ENCODE measurements around the gene RDH5.
A peak's percentile ranks its signal among the peaks of the same experiment; 100 is the strongest.

The RDH5 gene, protein sequence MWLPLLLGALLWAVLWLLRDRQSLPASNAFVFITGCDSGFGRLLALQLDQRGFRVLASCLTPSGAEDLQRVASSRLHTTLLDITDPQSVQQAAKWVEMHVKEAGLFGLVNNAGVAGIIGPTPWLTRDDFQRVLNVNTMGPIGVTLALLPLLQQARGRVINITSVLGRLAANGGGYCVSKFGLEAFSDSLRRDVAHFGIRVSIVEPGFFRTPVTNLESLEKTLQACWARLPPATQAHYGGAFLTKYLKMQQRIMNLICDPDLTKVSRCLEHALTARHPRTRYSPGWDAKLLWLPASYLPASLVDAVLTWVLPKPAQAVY

DNA sequence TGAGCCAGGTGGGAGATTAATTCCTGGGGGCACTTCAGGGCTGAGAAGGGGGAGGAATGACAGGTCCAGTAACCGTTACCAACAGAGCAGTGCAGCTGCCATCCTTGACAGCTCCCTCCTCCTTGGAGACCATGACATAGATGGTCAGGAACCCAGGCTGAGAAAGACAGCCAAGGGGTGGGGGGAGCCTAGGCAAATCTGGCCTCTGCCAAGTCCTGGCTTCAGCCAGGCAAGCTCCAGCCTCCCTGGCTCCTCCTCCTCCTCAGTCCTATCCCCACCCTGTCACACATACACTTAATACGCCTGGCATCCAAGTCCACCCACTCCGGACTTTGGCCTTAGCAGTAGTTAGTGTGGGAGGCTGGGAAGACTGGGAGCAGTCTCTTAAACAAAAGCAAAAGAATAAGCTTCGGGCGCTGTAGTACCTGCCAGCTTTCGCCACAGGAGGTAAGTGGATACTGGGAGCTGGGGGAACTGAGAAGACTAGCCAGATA is at the start of gene RDH5:
RDH5 (plus strand) TSS at position 323 of the 494 bp plus-strand sequence. CDS start 792 bp downstream, outside the sequence.
- no peak for DNase-seq (ENCODE audit: low spot score)

DNA sequence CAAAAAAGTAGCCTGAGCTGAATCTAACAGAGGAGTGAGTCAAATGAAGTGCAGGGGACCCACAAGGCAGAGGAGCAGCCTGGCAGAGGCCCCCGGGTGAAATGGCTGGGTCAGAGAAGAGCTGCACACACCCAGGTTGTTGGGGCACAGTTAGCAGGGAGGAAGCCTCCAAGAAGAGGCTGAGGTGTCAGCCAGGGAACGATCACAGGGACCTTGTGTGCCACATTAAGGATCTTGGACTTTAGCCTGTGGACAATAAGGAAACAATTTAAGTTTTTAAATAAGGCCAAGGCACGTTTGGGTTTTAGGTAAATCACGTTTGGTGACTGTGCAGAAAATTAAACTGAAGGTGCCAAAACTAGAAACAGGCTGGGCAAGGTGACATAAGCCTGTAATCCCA is 48.4 kb upstream of the RDH5 start:
- DNase-seq (ENCODE audit: low spot score) = no peak

DNA sequence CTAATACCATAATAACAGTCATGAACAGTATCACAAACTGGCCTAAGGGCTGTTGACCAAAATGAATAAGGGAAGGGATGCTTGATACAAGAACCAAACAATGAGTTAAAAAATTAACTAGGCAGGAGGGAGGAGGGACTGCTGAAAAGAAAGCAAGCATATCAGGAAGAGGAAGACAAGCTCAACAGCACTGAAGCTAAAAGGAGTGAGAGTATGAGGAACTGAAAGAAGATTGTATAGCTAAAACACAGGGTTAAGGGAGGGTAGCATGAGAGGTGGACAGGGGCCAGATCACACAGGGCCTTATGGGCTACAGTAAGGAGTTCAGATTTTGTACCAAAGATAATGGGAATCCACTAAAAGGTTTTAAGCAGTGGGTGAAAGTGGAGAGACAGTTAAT is 46.6 kb upstream of the RDH5 start:
- no peak for DNase-seq (ENCODE audit: low spot score)

DNA sequence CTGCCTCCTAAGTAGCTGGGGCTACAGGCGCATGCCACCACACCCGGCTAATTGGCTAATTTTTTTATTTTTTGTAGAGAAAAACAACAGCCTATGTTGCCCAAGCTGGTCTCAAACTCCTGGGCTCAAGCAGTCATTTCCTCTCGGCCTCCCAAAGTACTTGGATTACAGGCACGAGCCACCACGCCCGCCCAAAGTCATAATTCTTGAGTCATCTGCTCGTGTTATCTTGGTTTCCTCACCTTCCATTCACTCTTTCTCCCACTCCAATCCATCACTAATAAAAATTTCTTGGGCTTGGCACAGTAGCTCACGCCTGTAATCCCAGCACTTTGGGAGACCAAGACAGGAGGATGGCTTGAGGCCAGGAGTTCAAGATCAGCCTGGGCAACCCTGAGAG is 44.5 kb upstream of the RDH5 start:
- no peak for DNase-seq (ENCODE audit: low spot score)

DNA sequence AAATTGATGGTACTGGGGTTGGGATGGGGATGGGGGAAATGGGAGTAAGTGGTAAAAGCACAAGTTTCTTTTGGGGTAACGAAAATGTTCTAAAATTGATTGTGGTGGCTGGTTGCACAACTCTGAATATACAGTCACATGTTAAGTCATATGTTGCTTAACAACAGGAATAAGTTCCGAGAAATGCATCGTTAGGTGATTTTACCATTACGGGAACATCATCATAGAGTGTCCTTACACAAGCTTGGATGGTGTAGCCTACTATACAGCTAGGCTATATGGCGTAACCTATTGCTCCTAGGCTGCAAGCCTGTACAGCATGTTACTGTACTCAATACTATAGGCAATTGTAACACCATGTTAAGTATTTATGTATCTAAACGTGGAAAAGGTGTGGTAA is 43.5 kb upstream of the RDH5 start:
- DNase-seq (ENCODE audit: low spot score) = no peak

DNA sequence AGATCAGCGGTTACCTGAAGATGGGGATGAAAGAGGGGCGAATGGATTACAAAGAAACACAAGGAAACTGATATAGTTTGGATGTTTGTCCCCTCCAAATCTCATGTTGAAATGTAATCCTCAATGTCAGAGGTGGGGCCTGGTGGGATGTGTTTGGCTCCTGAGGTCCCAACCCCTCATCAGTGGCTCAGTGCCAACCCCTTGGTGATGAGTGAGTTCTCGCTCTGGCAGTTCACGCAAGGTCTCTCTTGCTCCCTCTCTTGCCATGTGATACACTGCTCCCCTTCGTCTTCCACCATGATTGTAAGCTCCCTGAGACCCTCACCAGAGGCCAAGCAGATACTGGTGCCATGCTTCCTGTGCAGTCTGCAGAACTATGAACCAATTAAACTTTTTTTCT is 40.5 kb upstream of the RDH5 start:
- no peak for DNase-seq (ENCODE audit: low spot score)

DNA sequence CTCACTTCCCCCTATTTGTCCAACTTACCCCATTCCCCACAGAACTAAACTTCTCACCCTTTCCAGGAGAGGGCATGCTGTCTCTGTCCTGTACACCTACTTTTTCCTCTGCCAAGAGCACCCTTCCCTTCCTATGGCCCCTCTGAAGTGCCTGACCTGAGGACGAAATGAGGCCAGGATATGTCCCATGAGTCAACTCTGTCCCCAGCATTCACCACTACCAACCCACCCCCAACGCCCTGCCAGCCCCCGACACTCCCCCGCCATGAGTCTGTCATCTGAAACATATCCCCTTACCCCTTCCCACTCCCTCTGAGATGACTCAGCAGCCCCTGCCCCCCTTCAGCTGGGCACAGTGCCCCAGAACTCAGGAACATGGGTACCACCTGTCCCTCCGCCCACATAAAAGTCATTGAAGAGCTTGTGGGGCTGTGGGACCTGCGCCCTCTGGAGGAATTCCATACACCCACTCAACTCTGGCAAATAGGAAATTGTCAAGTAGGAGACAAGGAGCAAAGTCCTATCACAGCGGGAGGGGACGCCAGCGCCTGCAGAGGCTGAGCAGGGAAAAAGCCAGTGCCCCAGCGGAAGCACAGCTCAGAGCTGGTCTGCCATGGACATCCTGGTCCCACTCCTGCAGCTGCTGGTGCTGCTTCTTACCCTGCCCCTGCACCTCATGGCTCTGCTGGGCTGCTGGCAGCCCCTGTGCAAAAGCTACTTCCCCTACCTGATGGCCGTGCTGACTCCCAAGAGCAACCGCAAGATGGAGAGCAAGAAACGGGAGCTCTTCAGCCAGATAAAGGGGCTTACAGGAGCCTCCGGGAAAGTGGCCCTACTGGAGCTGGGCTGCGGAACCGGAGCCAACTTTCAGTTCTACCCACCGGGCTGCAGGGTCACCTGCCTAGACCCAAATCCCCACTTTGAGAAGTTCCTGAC is 38.8 kb upstream of the RDH5 start:
- DNase-seq (ENCODE audit: low spot score) = peak; percentile 87

DNA sequence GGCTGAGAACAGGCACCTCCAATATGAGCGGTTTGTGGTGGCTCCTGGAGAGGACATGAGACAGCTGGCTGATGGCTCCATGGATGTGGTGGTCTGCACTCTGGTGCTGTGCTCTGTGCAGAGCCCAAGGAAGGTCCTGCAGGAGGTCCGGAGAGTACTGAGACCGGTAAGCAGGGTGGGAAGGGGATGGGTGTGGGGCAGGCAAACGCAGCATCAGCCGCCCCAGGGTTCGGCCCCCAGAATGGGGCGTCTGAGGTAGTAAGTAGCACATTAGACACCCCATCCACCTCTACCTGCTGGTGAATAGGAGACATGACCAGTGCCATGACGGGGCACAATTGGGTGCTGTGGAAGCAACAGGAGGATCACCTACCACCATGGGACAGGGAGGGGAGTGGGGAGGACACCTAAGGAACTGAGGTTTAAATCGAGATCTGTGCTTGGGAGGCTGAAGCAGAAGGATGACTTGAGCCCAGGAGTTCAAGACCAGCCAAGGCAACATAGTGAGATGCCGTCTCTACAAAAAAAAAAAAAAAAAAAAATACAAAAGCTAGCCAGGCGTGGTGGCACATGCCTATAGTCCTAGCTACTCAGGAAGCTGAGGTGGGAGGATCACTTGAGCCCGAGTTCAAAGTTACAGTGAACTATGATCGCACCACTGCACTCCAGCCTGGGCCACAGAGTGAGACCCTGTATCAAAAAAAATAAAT is 38.0 kb upstream of the RDH5 start:
- no peak for DNase-seq (ENCODE audit: low spot score)

DNA sequence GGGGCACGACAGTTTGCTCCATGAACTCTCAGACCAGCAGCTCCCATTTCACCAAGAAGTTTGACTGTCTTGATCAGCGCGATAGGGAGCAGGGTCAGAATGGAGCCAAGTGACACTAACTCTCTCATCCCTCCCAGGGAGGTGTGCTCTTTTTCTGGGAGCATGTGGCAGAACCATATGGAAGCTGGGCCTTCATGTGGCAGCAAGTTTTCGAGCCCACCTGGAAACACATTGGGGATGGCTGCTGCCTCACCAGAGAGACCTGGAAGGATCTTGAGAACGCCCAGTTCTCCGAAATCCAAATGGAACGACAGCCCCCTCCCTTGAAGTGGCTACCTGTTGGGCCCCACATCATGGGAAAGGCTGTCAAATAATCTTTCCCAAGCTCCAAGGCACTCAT is 36.5 kb upstream of the RDH5 start:
- DNase-seq (ENCODE audit: low spot score) = no peak

DNA sequence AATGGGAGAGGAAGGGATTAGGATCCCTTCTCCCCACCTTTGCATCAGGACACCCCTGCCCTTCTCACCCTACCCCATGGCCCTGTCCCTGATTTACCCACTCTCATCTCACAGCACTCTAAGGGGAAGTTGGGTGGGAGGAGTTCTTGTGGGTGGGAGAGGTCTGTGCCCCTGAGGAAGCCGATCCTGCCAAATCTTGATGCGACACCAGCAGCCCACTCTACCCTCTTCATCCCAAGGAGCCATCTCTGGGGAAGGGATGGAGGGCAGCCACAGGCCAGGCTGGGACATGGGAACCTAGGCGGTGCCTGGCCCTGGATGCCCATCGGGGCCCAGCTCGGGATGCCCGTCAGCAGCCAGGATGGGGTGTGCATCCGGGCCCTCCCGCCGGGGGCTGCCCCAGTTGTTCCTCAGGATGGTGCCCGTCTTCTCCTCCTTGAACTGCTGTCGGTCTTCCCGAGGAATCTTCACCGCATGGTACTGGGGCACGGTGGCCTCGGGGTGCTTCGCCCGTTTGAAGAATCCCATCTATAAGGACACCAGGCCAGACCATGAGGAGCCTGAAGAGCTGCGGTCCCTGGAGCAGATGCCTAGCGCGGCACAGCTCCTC is 35.3 kb upstream of the RDH5 start:
- peak; percentile 44 for DNase-seq (ENCODE audit: low spot score)

DNA sequence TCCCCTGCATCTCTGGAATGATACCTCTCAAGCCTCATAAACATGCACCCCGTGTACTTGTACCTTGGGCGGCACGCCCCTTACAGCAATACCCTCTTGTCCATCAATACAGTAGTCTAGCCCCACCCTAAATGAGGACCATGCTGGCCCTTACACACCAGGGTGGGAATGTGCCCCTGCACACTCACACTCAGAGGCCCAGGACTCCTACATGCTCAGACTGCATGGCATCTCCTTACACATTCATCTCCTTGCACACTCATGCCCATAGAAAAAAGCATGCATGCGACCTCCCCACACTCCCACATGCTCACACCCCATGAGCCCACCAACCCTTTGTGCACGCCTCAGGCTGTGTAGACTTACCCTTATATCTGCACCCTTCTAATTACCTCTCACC is 34.5 kb upstream of the RDH5 start:
- no peak for DNase-seq (ENCODE audit: low spot score)

DNA sequence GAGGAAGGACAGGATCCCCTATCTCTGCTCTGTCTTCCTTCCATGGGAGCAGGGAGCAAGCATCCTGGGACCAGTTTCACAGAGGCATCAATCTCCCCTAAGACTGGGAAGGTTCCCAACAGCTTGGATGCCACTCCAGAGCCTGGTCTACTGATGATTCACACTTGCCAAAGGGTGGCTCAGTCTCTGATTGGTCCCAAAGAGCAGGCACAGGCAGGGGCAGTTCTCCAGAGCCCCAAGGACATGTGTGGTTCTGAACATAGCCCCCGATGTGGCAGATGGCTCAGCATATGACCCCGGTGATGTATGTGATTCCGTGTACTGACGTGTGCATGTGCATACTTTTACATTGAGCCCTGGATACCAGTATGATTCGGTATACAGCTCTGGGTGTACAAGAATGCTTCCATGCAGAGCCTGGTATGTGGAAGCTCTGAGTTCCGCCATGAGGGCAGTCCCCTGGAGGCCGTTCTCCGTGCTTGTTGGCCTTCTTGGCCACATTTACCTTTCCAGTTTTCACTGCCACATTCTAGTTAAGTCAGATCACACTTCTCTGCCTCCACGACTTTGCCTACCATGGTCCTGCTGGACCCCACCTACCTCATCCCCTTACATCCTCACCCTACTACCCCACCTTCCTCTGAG is 33.7 kb upstream of the RDH5 start:
- DNase-seq (ENCODE audit: low spot score) = no peak

DNA sequence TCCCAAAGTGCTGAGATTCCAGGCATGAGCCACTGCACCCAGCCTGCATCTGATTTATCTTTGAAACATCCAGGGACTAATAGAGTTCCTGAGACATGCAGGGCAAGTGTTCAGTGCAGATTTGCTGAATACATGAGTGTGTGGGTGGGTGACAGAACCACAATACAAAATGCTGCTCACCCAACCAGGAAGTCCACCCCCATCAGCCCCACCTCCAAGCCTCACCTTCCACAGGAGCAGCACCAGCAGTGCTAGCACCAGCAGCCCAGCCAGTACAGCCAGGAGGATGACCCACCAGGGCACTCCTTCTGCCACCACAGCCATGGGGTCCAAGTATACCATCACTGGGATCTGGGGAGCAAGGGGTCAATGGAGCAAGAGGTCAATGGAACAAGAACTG is 32.4 kb upstream of the RDH5 start:
- no peak for DNase-seq (ENCODE audit: low spot score)

DNA sequence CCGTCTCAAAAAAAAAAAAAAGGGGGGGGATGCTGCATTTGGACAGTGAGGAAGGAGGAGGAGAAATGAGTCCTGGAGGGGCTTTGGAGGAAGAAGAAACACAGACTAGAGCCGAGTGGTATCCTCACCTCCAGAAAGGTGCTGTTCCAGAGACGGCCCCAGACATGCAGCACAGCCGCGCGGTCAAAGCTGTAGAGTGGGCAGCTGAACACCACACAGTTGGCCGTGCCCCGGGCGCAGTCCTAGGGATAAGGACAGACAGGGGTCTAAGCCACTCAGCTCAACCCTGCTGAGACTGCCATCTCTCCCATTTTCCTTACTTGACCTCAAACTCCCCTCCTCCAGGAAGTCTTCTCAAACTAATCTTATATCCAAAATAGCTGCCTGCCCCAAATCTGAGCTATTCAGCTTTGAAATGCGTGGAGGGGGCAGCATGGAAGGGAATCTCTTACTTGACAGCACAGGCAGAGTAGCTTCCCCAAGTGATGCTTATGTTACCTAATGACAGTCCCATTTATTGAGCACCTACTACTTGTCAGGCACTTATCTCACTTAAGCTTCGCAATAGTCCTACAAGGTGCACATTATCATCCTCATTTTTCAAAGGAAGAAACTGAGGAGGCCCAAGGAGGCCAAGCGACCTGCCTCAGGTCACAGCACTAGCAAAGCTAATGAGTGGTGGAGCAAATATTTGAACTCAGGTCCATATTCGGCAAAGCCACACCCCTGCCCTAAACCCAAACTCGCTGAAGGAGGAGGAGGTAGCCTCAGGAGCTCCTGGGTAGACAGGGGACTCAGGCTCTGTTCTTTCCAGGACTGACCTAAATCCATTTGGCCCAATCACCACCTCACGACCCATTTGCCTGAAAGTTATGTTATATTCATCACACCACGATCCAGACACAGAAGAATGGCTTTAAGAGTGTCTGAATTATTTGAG is 31.2 kb upstream of the RDH5 start:
- no peak for DNase-seq (ENCODE audit: low spot score)

DNA sequence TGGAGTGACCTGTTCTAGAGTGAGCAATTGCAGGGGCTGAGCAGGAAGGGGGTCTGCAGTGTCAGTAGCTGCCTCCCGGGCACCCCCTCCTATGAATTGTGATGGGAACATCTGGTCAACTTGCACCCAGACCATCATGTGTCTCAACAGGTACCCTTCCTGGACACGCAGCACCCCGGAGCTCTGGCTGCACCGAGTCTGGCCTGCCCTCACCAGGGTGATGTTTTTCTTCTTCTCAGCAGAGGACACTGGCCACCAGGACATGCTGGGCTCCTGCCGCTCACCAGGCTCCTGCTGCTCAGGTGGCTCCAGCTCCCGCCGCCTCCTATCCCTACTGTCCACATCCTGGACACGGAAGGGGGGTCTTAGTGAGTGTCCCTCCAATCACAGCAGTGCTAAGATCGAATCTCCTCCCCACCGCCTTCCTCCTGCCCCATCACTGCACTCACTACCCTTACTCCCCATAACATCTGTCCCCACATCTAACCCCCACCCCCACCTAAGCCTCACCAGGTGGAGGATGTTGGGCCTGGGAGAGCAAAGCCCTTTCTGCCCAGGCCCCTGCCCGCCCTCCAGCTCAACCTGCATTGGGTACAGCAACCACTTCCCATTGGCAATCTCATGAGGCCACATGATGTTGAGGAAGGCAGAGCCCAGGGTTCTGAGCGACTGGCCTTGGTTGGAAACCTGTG is 27.4 kb upstream of the RDH5 start:
- no peak for DNase-seq (ENCODE audit: low spot score)

DNA sequence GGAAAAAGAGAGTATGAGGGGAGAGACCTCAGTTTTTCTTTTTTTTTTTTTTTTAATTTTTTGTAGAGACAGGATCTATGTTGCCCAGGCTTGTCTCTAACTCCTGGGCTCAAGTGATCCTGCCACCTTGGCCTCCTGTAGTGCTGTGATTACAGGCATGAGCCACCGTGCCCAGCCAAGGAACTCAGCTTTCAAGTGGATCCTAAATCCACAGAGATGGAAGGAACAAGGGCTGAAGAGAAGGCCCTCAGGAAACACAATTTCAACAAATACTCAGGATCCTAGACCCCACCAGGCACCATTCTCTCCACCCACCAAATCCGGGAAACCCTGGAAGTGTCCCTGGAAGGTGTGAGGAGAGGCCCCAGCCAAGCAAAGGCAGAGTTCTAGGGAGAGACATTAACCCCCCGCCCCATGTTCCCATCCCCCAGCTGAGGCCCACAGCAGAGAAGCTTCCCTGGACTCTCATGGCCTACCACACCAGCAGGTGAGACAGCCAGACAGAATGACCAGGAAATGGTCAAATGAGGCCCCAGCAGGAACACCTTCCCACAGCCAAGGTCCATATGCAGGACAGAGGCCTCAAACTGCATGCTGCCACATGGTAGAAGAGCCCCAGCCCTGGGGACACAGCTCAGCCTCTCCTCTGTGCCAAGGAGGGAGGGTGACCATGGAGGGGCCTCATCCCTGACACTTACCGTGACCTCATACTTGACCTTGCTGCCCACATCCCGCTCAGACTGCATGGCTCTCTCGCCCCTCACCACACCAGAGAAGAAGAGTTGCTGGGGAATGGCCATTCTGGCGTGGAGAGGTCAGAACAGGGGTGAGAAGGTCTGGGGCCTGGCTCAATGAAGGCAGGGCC is 26.6 kb upstream of the RDH5 start:
- DNase-seq (ENCODE audit: low spot score) = no peak

DNA sequence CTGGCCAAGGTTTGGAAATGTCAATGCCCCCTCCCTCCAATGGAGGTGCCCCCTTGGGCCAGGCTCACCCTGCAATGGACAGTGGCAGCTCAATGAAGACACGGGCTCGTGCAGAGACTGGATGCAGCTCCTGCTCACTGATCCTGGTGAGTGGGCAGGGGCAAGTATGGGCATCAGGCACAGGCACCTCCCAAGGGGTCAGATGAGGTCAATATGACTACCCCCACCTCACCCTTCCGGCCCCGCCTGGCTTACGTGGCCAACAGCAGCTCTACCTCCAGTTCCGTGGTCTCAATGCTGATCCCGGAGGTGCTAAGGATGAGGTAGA is 26.0 kb upstream of the RDH5 start:
- no peak for DNase-seq (ENCODE audit: low spot score)

DNA sequence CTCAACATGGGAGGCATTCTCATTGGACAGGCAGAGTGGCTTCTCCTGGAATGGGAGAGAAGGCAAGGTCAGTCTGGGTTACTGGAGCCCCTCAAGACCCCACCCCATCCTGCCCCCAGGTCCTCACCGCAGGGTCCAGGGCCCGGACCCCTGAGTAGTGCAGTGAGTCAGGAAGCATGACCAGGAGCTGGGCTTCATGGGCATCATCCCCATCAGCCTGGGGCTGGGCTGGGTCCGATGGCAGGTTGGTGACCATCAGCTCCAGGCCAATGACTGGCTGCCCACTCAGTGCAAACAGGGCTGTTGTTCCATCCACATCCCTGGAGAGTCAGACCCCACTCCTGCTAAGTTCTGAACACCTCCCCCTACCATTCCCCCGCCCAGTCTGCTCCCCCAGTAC is 25.5 kb upstream of the RDH5 start:
- DNase-seq (ENCODE audit: low spot score) = no peak

DNA sequence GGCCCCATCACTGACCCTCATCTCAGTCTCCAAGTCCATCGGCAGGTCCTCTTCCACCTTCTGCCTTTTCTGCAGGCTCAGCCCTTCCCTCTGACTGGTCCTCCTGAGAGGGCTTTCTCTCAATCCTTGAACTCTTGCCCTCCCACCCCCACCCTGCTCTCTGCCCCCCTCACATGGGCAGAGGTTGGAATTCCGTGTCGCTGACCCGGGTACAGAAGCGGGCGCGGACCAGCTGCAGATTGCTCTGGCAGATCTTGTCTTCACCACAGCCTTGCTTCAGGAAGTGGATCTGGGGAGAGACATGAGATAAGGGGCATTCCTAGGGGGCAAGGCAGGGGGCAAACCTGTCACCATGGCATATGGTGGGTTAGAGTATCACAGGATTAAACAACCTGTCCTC is 24.8 kb upstream of the RDH5 start:
- DNase-seq (ENCODE audit: low spot score) = no peak
